HCEC 1CT (cell line): ENCODE measurements around the gene GAS2.

Experiments used
- DNase-seq: peaks from one replicate; pipeline ENCODE4 v3.0.0-alpha.2; 2017

Gene GAS2

GRCh38 chr11:22730319-22730718, 63.9 kb downstream of the GAS2 start:
- no peak for DNase-seq

GRCh38 chr11:22732588-22732987, 66.2 kb downstream of the GAS2 start:
- no peak for DNase-seq

DNA sequence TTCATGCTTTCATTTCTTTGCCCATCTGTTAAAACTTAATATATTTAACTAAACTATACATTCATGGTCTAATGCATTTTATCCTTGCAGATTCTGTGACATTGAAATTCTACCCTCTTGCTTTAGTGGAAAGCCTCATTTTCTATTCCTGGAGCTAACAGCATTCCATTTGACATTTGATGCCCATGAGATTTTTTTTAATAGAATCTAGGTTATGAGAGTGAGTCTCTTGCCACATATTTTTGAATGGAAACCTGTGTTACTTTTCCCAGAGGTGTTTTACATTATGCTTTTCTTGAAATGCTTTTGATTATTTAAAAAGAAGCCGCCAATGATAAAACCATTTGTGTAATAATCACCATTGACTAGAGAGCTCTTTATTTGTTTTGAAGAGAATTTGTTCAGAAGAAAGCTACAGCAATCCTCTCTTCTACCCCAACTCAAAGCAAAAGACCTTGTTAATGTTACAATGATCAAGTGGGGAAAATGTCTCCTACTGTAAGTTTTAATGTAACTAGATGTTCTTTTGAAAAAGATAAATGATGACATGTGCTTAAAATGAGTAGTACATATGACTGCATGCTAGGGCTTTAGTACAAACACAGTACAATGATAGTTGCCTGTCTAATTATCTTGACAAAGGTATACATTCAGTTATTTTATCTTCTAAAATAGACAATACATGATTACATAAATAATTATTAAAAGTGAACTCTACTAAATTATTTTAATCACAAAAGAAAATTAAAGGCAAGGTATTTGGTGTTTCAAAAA, 67.3 kb downstream of the GAS2 start:
- no peak for DNase-seq

DNA sequence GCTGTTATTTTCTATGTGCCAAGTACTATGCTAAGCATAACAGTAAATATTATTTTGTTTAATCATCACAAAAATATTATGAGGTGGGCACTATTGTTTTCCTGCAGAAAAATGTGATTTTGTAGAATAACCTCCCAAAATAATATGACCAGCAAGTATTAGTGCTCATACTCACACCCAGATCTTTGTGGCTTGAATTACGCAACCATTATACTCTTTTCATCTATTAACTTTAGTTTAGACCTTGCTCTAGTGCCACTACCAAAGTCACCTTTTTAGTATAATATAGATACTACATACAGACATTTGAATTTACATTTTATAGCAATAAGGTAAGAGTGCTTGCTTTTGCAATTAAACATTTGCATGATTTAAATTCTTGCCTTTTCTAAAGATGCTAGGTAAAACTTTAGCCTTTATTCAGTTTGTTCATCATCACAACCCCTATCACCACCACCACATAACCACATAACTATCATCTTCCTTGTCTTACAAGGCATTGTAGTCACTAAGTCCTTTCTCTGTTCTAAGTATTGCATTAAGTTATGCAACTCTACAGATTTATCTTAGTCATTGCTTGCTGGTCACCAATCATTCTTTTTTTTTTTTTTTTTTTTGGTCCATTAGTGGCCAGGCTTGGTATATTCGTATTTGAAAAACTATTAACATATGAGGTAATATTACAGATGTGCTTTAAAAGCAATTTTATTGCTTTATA, 68.4 kb downstream of the GAS2 start:
- no peak for DNase-seq

- no peak for DNase-seq
These were observed 75.8 kb downstream of the GAS2 start for GRCh38 chr11:22742157-22742613.

- no peak for DNase-seq
These were observed 83.1 kb downstream of the GAS2 start for GRCh38 chr11:22749536-22749935.

GRCh38 chr11:22752908-22753310, 86.5 kb downstream of the GAS2 start:
- DNase-seq = no peak

- no peak for DNase-seq
These were observed 87.0 kb downstream of the GAS2 start for GRCh38 chr11:22753416-22753815.

DNA sequence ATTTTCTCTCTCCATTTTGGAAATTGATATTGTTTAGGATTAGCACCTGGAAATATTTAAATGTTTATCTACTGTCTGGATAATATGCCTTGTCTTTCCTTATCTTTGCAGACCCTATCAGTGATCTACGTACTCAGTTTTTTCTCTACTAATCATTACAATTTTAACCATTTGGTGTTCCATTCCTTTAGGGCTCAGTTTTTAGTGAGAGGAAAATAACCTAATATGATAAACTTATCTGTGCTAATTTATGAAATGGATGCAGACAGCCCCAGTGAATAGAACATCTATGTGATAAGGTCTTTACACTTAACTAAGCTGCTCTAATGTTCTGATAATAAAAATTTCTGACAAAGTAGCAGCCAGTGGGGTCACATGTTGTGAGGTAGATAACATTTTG, 94.7 kb downstream of the GAS2 start:
- no peak for DNase-seq

DNA sequence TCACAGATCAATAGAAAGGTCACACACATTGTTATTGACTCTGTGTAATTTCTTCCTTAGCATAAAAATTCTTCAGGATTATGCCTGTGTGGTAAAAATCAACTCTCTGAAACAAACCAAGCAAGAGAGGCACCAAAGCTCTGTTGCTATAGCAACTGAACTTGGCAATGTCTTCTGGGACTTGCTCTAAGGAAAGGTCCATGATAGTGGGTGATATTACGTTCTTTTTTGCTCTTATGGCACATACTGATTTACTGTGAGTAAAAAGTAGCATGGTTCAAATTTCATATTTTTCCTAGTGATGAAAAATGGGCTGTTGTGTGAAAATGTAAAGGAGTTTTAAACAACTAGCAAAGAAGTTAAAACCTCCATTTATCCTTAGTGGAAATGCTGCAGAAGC, 96.8 kb downstream of the GAS2 start:
- DNase-seq = no peak

- DNase-seq = no peak
These were observed 98.3 kb downstream of the GAS2 start for GRCh38 chr11:22764735-22765134.

DNA sequence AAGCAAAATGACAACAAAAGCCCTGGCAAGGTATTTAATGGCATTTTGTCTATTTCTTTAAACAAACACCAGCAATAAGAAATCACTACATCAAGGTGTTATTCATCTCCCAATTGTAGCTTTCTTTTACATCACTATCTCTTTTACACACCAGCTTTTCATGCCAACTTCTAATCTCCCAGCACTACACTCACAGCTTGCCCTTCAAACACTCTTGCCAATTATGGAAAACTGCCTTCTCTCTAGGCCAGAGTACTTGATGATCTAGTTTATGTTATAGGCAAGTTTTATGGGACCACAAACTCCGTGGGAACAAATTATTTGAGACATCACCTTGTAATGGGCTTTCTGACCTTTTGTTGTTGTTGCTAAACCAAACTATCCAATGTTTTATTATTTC, 101.9 kb downstream of the GAS2 start:
- DNase-seq = no peak

DNA sequence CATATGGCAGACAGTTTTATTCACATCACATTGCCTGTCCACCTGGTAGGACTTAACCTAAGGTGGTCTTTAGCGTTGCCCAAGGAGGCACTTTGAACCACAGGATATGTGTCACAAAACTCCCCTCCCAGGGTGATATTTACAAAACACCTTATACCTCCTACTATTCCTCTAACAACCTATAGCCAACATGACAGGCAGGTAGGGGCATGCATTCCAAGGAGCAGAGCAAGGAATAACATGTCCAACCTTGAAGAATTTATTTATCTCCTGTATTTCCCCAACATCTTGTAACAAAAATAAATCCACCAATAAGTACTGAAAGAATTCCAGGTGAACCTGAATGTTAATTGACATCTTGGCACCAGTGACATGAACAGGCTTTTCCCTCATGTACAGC, 102.7 kb downstream of the GAS2 start:
- no peak for DNase-seq

- no peak for DNase-seq
These were observed 108.3 kb downstream of the GAS2 start for GRCh38 chr11:22774716-22775115.

- no peak for DNase-seq
These were observed 108.8 kb downstream of the GAS2 start for GRCh38 chr11:22775248-22775647.

GRCh38 chr11:22778642-22779041, 112.2 kb downstream of the GAS2 start:
- no peak for DNase-seq

GRCh38 chr11:22779850-22780249, 113.4 kb downstream of the GAS2 start:
- DNase-seq = no peak

DNA sequence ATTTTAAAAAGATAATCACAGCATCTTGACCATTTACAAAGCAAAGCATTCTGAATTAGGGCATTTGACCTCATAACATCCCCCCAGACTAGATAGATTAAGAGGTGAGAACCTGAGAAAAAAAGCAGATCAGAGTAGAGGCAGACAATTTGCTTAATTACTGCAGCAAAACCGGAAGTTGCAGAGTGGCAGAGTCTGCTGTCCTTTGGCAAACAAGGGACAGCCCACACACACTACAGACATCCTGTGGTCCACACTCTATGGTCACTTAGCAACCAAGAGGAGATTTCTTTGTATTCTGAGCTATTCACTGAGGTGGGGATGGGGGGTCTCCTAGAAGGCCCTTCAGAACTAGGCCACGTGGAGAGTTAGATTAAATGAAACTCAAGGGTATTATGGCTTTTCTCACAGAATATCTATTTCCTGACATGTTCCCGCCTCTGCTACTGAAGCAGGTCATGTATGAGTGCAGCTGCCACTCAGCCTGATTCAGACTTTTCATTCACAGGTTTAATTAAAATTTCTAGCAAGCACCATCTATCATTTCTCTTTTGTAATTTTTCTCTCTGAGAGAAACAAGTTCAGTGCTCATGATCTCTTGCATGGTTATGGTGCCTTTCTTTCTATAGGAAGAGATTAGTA, 114.7 kb downstream of the GAS2 start:
- no peak for DNase-seq

DNA sequence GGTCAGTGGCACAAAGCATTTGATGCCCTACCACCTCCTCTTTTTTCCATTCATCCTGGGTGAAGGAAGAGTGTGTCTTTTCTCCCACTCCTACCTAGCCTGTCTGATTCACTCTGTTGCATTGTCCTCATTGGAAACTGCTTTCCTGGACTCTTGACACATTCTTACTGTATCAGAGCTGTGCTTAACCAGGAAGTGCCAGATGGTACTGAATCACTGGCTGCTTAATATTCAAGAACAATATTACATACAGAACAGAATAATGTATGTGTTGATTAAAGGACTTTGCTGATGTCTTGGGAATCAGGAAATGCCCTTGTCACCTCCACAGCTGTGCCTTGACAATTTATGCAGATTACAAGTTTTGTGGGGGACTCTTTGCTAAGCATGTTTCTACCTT, 118.8 kb downstream of the GAS2 start:
- no peak for DNase-seq

- no peak for DNase-seq
These were observed 120.1 kb downstream of the GAS2 start for GRCh38 chr11:22786475-22786874.

- no peak for DNase-seq
These were observed 120.6 kb downstream of the GAS2 start for GRCh38 chr11:22787055-22787454.

- peak; percentile 34 for DNase-seq
These were observed 121.2 kb downstream of the GAS2 start for GRCh38 chr11:22787551-22788162.

DNA sequence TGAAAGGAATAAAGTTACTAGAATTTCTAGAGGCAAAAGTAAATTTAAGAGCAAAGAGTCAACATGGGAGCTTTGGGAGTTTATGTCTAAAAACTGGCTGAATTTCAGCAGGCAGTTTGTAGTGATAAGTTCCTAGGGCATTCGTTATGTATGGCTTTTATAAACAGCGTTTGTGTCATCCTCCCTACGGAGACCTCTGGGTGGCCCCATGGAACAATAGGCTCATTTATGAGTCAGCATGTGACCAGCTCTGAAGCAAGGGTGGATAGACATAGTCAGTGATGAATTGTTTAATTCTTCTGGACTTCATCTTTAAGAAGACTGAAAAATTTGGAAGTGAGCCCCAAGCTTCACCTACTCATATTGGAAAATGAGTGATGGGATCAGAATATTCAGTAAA, 126.1 kb downstream of the GAS2 start:
- DNase-seq = peak; percentile 23

DNA sequence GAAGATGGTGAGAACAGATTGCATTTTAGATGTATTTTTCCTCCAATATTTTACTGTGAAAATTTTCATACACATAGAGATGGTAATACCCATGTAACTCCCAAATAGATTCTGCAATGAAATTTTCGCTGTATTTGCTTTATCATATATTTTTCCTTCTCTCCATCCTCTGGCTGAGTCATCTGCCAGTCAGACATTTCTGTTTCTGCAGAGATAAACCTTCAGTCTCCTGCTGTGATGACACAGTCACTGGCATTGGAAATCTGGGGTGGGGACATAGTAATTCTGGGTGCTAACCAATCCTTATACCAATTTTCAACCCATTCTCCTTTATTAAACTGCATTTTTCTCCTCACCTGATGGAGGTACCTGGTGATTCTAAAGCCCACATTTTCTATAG, 129.5 kb downstream of the GAS2 start:
- no peak for DNase-seq
